DOHH2 (cell line): ENCODE data around the gene GPD1L.
"Not testable (repeated sequence)": the region's sequence is repeated elsewhere in the genome, so short reads cannot be mapped to it uniquely, and the experiment has no call there.

ENCODE experiments used
- H3F3A ChIP-seq: fragments of 200-600 bp; sonication (generic), shearing (Covaris generic); 2 replicates; pipeline ENCODE4 v1.6.0; 2016; ENCODE audit warnings: antibody characterized with exemption, mild to moderate bottlenecking; ENCODE audit not compliant: control insufficient read depth, insufficient read depth
- H3K27ac ChIP-seq: fragments of 200-600 bp; sonication (generic); 2 replicates; pipeline ENCODE4 v1.5.1; 2014; ENCODE audit warnings: low read depth, mild to moderate bottlenecking, low read length, moderate library complexity
- H3K27me3 ChIP-seq: fragments of 200-600 bp; sonication (generic); 2 replicates; pipeline ENCODE4 v1.6.1; 2014; ENCODE audit warnings: mild to moderate bottlenecking, low read length, mixed read lengths; ENCODE audit not compliant: control insufficient read depth
- H3K36me3 ChIP-seq: fragments of 200-600 bp; sonication (generic); 2 replicates; pipeline ENCODE4 v1.6.1; 2014; ENCODE audit warnings: mild to moderate bottlenecking, low read length, moderate library complexity, mixed read lengths; ENCODE audit not compliant: control insufficient read depth
- H3K4me1 ChIP-seq: fragments of 200-600 bp; sonication (generic); 2 replicates; pipeline ENCODE4 v1.6.1; 2014; ENCODE audit warnings: mild to moderate bottlenecking, low read length, mixed read lengths; ENCODE audit not compliant: control insufficient read depth
- H3K4me2 ChIP-seq: fragments of 200-600 bp; sonication (generic); 2 replicates; pipeline ENCODE4 v1.6.0; 2014; ENCODE audit warnings: mild to moderate bottlenecking, low read length, moderate library complexity
- H3K4me3 ChIP-seq: fragments of 200-600 bp; sonication (generic); 2 replicates; pipeline ENCODE4 v1.5.1; 2014; ENCODE audit warnings: mild to moderate bottlenecking, low read length, mixed read lengths
- H3K79me2 ChIP-seq: fragments of 200-600 bp; sonication (generic); 2 replicates; pipeline ENCODE4 v1.6.1; 2014; ENCODE audit warnings: mild to moderate bottlenecking, low read length, mixed read lengths; ENCODE audit not compliant: control insufficient read depth
- H3K9me2 ChIP-seq: fragments of 200-600 bp; sonication (generic); replicated peaks from 2 replicates; pipeline ENCODE4 v1.6.1; 2014; ENCODE audit warnings: mild to moderate bottlenecking, low read length, mixed read lengths; ENCODE audit not compliant: control insufficient read depth
- H3K9me3 ChIP-seq: fragments of 200-600 bp; sonication (generic); 2 replicates; pipeline ENCODE4 v1.6.1; 2014; ENCODE audit warnings: antibody characterized with exemption, low read length, mixed read lengths; ENCODE audit not compliant: control insufficient read depth, insufficient read depth
- H4K20me1 ChIP-seq: fragments of 200-600 bp; sonication (generic); 2 replicates; pipeline ENCODE4 v1.6.0; 2014; ENCODE audit warnings: low read depth, mild to moderate bottlenecking, antibody characterized with exemption, low read length, moderate library complexity; ENCODE audit not compliant: control insufficient read depth, insufficient read depth
- CTCF ChIP-seq: fragments of 200-600 bp; sonication (generic); IDR thresholded peaks from one replicate; pipeline ENCODE4 v1.5.1; 2014; ENCODE audit warnings: antibody characterized with exemption, mild to moderate bottlenecking, low read depth, low read length; ENCODE audit not compliant: poor library complexity, severe bottlenecking
- EZH2phosphoT487 ChIP-seq: fragments of 200-600 bp; sonication (generic); IDR thresholded peaks from 2 replicates; pipeline ENCODE4 v1.6.1; 2017; ENCODE audit warnings: borderline replicate concordance, mild to moderate bottlenecking, antibody characterized with exemption, low read length, moderate library complexity, mixed read lengths

The GPD1L gene

GRCh38 chr3:32113566-32113965, 7.1 kb downstream of the GPD1L start:
- Histone ChIP-seq H3K27ac (no peak overlapping the region), H3K4me1 (no peaks in the 10 kb centered on the region), H3K27me3 (no peaks in the 10 kb centered on the region), H3K9me2 (no peaks in the 10 kb centered on the region), H3K4me2 (no peak overlapping the region), H3K9me3 (peaks cover 3% of the 10 kb centered on the region; the same call in 1 of the 2 replicates), H3K36me3 (no peaks in the 10 kb centered on the region), H3F3A (no peaks in the 10 kb centered on the region), H4K20me1 (no peaks in the 10 kb centered on the region), H3K4me3 (no peak overlapping the region), H3K79me2 (peaks cover 74% of the 10 kb centered on the region)
- TF ChIP-seq CTCF (no peak), EZH2phosphoT487 (no peak)

- Histone ChIP-seq H3K27ac (no peak overlapping the region), H3K36me3 (no peaks in the 10 kb centered on the region)
Measured at GRCh38 chr3:32113981-32114545, 7.6 kb downstream of the GPD1L start.

GRCh38 chr3:32114546-32115386, 8.3 kb downstream of the GPD1L start:
- not testable (repeated sequence) for H3K36me3 ChIP-seq, H3K27me3 ChIP-seq, H3K4me3 ChIP-seq, H3K27ac ChIP-seq, H3F3A ChIP-seq, H3K4me2 ChIP-seq, H3K9me3 ChIP-seq, H4K20me1 ChIP-seq, H3K4me1 ChIP-seq, H3K9me2 ChIP-seq
- H3K79me2 ChIP-seq: peaks cover 72% of the 10 kb centered on the region

More at GRCh38 chr3:32113981-32114545, 7.6 kb downstream of the GPD1L start:
- no peaks in the 10 kb centered on the region for H3K27me3 ChIP-seq
- H3K4me3 ChIP-seq: no peak overlapping the region
- TF ChIP-seq CTCF (no peak), EZH2phosphoT487 (no peak)
- H3K4me1 ChIP-seq: no peaks in the 10 kb centered on the region
- no peaks in the 10 kb centered on the region for H3F3A ChIP-seq
- no peaks in the 10 kb centered on the region for H4K20me1 ChIP-seq
- H3K4me2 ChIP-seq: no peak overlapping the region
- H3K79me2 ChIP-seq: peaks cover 75% of the 10 kb centered on the region
- no peaks in the 10 kb centered on the region for H3K9me2 ChIP-seq
- H3K9me3 ChIP-seq: peaks cover 3% of the 10 kb centered on the region; the same call in 1 of the 2 replicates

GRCh38 chr3:32117320-32117719, 10.9 kb downstream of the GPD1L start:
- no peaks in the 10 kb centered on the region for H3F3A ChIP-seq
- no peaks in the 10 kb centered on the region for H4K20me1 ChIP-seq
- no peaks in the 10 kb centered on the region for H3K36me3 ChIP-seq
- H3K79me2 ChIP-seq: peaks cover 61% of the 10 kb centered on the region
- H3K27ac ChIP-seq: no peak overlapping the region
- TF ChIP-seq CTCF (no peak), EZH2phosphoT487 (no peak)
- no peaks in the 10 kb centered on the region for H3K9me2 ChIP-seq
- no peaks in the 10 kb centered on the region for H3K4me1 ChIP-seq
- no peaks in the 10 kb centered on the region for H3K27me3 ChIP-seq
- peaks cover 3% of the 10 kb centered on the region; the same call in 1 of the 2 replicates for H3K9me3 ChIP-seq
- H3K4me3 ChIP-seq: no peak overlapping the region
- no peak overlapping the region for H3K4me2 ChIP-seq
